ENCODE results near the gene RNF213.
"Not testable (repeated sequence)": the region's sequence is repeated elsewhere in the genome, so short reads cannot be mapped to it uniquely, and the experiment has no call there.

Gene RNF213

GRCh38 chr17:80319999-80320344 is 59.3 kb downstream of the RNF213 start:
- DNase-seq (ENCODE audit: low read depth) = no peak

- DNase-seq (ENCODE audit: low read depth) = no peak
Observed at GRCh38 chr17:80320496-80320895, 59.8 kb downstream of the RNF213 start.

- no peak for DNase-seq (ENCODE audit: low read depth)
Observed at GRCh38 chr17:80322864-80323263, 62.2 kb downstream of the RNF213 start.

GRCh38 chr17:80323982-80324381 is 63.3 kb downstream of the RNF213 start:
- no peak for DNase-seq (ENCODE audit: low read depth)

- no peak for DNase-seq (ENCODE audit: low read depth)
Observed at GRCh38 chr17:80327518-80327917, 66.9 kb downstream of the RNF213 start.

- no peak for DNase-seq (ENCODE audit: low read depth)
Observed at GRCh38 chr17:80328634-80329380, 68.2 kb downstream of the RNF213 start.

GRCh38 chr17:80329421-80329820 is 68.8 kb downstream of the RNF213 start:
- not testable (repeated sequence) for DNase-seq (ENCODE audit: low read depth)

- no peak for DNase-seq (ENCODE audit: low read depth)
Observed at GRCh38 chr17:80330276-80330675, 69.6 kb downstream of the RNF213 start.

GRCh38 chr17:80330938-80331337 is 70.3 kb downstream of the RNF213 start:
- DNase-seq (ENCODE audit: low read depth) = not testable (repeated sequence)

- no peak for DNase-seq (ENCODE audit: low read depth)
Observed at GRCh38 chr17:80331820-80332219, 71.2 kb downstream of the RNF213 start.

GRCh38 chr17:80337195-80337895 is 76.7 kb downstream of the RNF213 start:
- DNase-seq (ENCODE audit: low read depth) = no peak

- no peak for DNase-seq (ENCODE audit: low read depth)
Observed at GRCh38 chr17:80339118-80339517, 78.5 kb downstream of the RNF213 start.

- DNase-seq (ENCODE audit: low read depth) = no peak
Observed at GRCh38 chr17:80339731-80340456, 79.2 kb downstream of the RNF213 start.

- DNase-seq (ENCODE audit: low read depth) = no peak
Observed at GRCh38 chr17:80345321-80345720, 84.7 kb downstream of the RNF213 start.

- no peak for DNase-seq (ENCODE audit: low read depth)
Observed at GRCh38 chr17:80345841-80346497, 85.3 kb downstream of the RNF213 start.

GRCh38 chr17:80346498-80347275 is 86.0 kb downstream of the RNF213 start:
- no peak for DNase-seq (ENCODE audit: low read depth)

GRCh38 chr17:80347536-80347935 is 86.9 kb downstream of the RNF213 start:
- DNase-seq (ENCODE audit: low read depth) = no peak

- DNase-seq (ENCODE audit: low read depth) = no peak
Observed at GRCh38 chr17:80347948-80348351, 87.3 kb downstream of the RNF213 start.

GRCh38 chr17:80348551-80349150 is 88.0 kb downstream of the RNF213 start:
- DNase-seq (ENCODE audit: low read depth) = no peak

- no peak for DNase-seq (ENCODE audit: low read depth)
Observed at GRCh38 chr17:80349151-80349651, 88.5 kb downstream of the RNF213 start.

- no peak for DNase-seq (ENCODE audit: low read depth)
Observed at GRCh38 chr17:80349751-80350150, 89.1 kb downstream of the RNF213 start.

All from activated T-helper 9 cell treated with anti-CD3 and anti-CD28 coated beads, Interleukin-2, amount 50 U/mL, for 16 hours (primary cell).